Stimulated activated CD4-positive, alpha-beta T cell treated with anti-CD3 and anti-CD28 coated beads, Interleukin-1b, Interleukin-23, amount 100 ng/mL, for 1 hour (primary cell): Measurements from ENCODE around the gene ITCH.

Experiments used
- DNase-seq, 2 donors: peaks; one replicate each; pipeline ENCODE4 v3.0.0-alpha.2; 2020; ENCODE audit warnings: low read depth in 2 of 2

ITCH gene

GRCh38 chr20:34549291-34549928 is 186.3 kb downstream of the ITCH start:
- DNase-seq = no peak

- no peak for DNase-seq
Measured at GRCh38 chr20:34549929-34550305, 186.8 kb downstream of the ITCH start.

GRCh38 chr20:34552569-34552968 is 189.5 kb downstream of the ITCH start:
- no peak for DNase-seq

GRCh38 chr20:34553366-34553867 is 190.3 kb downstream of the ITCH start:
- no peak for DNase-seq

- DNase-seq = no peak
Measured at GRCh38 chr20:34557936-34558319, 194.9 kb downstream of the ITCH start.

- DNase-seq = peak; percentile 83 to 86
Measured at GRCh38 chr20:34558320-34559218, 195.5 kb downstream of the ITCH start, which contains the start of gene MAP1LC3A. MAP1LC3A (plus strand) TSS chr20:34558718; CDS start chr20:34558869, 151 bp downstream.

GRCh38 chr20:34559311-34560140 is 196.5 kb downstream of the ITCH start:
- DNase-seq = no peak

GRCh38 chr20:34560141-34560523 is 197.1 kb downstream of the ITCH start:
- no peak for DNase-seq

- no peak for DNase-seq
Measured at GRCh38 chr20:34560614-34561013, 197.5 kb downstream of the ITCH start.
